Thyroid gland (tissue), 4 donors: ENCODE results near the gene OR10J1.

Source experiments
- POLR2A ChIP-seq, 2 donors: fragments of 450-650 bp; IDR thresholded peaks; one replicate each; pipeline ENCODE4 v1.6.1; 2017; ENCODE audit warnings: antibody characterized with exemption in 2 of 2, mild to moderate bottlenecking in 2 of 2, moderate library complexity in 1 of 2
- TF ChIP-seq, protein P1 (sequence below), 6 experiments: fragments of 200-600 bp in 3 of 6; fragments of 450-650 bp in 3 of 6; sonication (generic) in 3 of 6; IDR thresholded peaks; one replicate each; pipeline ENCODE4 v1.5.1; 2016 to 2019; ENCODE audit warnings: antibody characterized with exemption in 6 of 6, mild to moderate bottlenecking in 2 of 6, inconsistent platforms in 1 of 6, moderate library complexity in 1 of 6

DNA sequence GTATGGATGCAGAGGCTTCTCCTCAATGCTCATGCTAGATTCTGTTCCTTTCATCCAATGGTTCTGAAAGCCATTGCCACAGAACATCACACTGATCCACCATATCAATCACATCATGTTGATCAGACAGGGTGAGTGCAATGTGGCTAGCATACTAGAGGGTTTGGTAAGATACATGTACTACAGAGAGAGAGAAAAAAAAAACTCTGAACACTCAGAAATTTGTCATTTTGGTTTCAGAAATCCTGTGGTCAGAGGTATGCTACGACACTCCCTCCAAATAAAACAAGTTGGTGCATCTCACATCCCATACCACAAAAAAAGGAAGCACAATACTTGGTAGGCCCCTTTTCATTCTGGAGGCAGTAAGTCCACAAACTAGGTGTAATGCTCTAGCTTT lies 35.4 kb downstream of the OR10J1 start:
- TF ChIP-seq, protein P1, sequence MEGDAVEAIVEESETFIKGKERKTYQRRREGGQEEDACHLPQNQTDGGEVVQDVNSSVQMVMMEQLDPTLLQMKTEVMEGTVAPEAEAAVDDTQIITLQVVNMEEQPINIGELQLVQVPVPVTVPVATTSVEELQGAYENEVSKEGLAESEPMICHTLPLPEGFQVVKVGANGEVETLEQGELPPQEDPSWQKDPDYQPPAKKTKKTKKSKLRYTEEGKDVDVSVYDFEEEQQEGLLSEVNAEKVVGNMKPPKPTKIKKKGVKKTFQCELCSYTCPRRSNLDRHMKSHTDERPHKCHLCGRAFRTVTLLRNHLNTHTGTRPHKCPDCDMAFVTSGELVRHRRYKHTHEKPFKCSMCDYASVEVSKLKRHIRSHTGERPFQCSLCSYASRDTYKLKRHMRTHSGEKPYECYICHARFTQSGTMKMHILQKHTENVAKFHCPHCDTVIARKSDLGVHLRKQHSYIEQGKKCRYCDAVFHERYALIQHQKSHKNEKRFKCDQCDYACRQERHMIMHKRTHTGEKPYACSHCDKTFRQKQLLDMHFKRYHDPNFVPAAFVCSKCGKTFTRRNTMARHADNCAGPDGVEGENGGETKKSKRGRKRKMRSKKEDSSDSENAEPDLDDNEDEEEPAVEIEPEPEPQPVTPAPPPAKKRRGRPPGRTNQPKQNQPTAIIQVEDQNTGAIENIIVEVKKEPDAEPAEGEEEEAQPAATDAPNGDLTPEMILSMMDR (IDR thresholded peaks at IDR 0.05), result no peak
- no peak for TF ChIP-seq POLR2A (IDR thresholded peaks at IDR 0.05)
